ENCODE results near the gene TMEM191C.
"Not testable (repeated sequence)": the region's sequence is repeated elsewhere in the genome, so short reads cannot be mapped to it uniquely, and the experiment has no call there.

The TMEM191C gene

GRCh38 chr22:21467337-21468193 lies at the start of gene TMEM191C:
Gene TMEM191C, plus strand, starts transcription at chr22:21467387. Its CDS starts 73 bp downstream, at chr22:21467460.
- DNase-seq, result not testable (repeated sequence)

DNA sequence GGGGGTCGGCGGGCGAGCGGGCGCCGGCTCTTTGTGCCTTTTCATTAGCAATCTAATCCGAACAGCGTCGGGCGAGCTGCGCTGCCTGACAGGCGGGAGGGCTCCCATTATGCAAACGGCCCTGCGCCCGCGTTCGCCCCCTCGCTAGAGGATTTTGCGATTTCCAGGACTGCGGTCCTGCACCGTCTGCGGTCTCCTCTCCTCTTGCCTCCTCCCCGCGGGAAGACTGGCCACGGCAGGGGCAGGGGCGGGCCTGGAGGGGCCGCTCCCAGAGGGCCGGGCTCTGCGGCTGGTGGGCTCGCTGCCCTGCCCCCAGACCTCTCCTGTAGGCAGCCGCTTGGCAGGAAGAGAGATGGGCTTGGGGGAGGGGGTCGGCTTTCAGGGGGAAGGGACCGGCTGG lies 49.3 kb upstream of the TMEM191C start:
- not testable (repeated sequence) for DNase-seq

DNA sequence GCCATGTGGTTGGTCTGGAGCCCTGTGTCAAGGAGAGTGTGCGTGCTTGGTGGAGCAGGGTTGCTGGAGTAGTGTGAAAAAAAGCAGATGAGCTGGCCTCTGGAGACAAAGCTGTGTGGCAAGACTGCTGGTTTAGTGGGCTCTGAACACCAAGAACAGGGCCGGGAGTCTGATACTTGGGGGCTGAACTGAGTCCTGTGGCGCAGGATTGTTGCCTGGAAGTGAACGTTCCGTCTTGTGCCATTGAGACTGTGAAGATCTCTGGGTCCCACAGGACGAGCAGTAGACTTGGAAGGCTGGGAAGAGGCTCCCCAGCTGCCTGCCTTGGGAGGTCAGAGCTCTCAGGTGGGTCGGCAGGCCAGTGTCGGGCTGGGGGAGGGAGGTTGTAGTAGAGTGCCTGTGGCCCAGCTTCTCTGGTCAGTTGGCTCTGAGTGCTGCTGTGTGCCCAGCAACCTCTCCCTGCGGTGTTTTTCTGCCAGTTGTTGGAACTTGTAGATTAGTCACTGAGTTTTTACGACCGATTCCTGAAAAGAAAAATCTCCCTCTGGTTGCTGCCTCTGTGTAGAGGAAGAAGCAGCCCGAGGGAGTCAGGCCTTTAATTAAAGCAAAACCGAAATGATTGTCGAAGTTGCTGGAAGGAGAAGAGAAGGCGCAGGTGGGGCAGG lies 48.1 kb upstream of the TMEM191C start:
- not testable (repeated sequence) for DNase-seq

DNA sequence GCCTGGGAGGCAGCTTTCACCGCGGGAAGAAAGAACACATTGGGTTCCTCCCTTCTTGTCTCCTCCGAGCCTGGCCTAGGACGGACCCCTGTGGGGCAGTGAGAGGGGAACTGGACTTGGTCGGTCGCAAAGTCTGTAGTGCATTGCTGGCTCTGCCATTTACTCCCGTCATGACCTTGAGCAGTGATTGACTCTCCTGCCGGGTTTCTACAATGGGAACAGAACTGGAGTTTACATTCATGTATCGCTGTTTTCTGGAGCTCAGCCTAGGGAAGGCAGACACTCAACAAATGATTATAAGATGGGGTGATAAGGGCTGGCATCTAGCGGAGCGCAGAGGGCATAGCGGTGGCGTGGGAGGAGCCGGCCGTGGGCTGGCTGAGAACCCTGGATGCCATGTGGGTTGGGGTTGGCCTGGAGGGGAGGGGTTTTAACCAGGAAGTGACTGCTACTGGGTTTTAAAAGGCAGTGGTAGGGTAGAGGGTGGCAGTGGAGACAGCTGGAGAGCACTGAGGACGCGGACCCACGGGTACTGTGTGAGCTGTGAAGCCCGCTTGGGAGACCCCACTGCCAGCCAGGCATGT lies 46.9 kb upstream of the TMEM191C start:
- not testable (repeated sequence) for DNase-seq

- DNase-seq, result not testable (repeated sequence)
Measured at GRCh38 chr22:21424084-21424709, 43.0 kb upstream of the TMEM191C start.

DNA sequence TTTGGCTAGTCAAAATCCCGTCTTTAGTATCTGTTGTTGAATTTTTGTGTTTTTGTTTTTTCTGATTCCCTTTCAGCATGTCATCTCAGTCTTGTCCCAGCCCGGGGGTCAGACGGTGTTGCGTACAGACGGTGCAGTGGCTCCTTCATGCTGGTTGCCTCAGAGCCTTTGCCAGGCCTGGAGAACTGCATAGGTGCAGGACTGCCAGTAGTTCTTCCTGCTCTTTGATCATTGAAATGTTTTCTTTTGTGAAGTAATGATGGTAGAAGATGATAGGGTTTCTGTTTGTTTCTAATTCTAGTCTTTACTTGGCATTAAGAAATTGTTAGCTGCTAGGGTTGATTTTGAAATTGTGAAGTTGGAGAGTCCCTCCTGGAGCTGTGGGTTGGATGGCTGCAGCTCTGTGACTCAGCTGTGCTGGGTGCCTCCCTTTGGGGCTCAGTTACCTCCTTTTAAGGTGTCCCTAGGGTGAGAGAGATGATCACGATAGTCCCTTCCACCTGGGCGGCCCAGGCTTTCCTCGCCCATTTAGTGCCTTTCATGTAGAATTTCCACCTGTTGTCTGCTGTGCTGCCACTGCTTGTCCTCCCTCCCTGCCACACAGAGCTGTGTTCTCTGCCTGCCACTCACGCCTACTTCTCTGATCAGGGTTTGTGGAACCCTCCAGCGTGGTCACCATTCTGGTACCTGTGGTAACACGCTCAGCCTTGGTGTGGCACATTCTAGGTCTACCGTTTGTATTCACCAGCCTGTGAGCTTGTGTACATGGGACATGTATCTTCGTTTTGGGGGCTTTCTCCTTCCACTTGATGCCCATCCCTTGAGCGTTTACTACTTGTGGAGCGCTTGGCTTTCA lies 32.6 kb upstream of the TMEM191C start:
- DNase-seq, result not testable (repeated sequence)

- DNase-seq, result not testable (repeated sequence)
Measured at GRCh38 chr22:21435998-21436810, 31.0 kb upstream of the TMEM191C start.

GRCh38 chr22:21438013-21438412 lies 29.2 kb upstream of the TMEM191C start:
- DNase-seq, result not testable (repeated sequence)

DNA sequence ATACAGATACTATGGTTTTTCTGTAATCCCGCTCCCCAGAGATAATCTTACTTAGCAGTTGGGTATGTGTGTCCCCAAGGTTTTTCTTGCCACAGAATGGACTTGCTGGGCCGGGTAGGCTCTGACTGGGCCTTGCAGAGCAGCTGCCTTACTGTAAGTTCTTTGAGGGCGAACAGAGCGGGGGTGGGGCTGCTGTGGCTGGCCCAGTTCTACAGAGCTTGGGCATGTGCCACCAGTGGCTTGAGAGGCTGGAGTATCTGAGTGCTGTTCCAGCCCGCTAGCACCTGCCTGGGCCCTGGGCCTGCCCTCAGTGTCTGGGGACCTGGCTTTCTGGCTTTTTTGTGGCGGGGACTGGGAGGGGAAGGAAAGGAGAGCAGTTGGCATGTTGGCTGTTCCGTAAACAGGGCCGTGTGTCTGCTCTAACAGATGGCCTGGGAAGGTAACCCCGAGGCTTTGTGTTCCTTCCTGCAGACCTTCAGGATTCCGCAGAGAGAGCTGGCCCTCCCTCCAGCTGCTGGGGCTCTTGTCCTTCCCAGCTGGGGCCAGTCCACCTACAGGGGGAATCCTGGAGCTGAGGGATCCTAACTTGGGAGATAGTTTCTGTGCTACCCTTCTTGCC lies 27.1 kb upstream of the TMEM191C start:
- DNase-seq, result not testable (repeated sequence)

GRCh38 chr22:21440676-21441075 lies 26.5 kb upstream of the TMEM191C start:
- DNase-seq, result not testable (repeated sequence)

DNA sequence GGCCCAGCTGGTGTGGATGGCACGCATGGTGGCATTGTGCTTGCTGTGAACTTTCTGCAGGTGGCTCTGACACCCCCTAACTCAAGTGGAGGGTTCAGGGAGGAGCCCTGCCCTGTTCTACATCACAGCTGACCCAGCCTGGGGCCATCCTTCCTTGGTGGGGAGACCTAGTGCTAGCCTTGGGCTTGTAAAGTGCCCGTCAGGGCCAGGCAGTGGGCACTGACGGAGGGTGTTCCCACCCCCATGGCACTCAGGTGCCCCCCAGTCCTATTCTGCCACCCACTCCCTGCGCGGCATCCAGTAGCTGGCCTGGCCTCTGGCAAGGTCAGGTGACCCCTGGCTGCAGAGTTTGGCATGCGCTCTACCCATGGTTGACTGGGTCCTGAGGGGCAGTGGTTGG lies 26.0 kb upstream of the TMEM191C start:
- DNase-seq, result not testable (repeated sequence)

- DNase-seq, result not testable (repeated sequence)
Measured at GRCh38 chr22:21442123-21442522, 25.1 kb upstream of the TMEM191C start.

- DNase-seq, result not testable (repeated sequence)
Measured at GRCh38 chr22:21442646-21443045, 24.5 kb upstream of the TMEM191C start.

GRCh38 chr22:21443057-21443734 lies 24.0 kb upstream of the TMEM191C start:
- DNase-seq, result no peak

GRCh38 chr22:21443735-21444421 lies 23.3 kb upstream of the TMEM191C start:
- DNase-seq, result no peak

DNA sequence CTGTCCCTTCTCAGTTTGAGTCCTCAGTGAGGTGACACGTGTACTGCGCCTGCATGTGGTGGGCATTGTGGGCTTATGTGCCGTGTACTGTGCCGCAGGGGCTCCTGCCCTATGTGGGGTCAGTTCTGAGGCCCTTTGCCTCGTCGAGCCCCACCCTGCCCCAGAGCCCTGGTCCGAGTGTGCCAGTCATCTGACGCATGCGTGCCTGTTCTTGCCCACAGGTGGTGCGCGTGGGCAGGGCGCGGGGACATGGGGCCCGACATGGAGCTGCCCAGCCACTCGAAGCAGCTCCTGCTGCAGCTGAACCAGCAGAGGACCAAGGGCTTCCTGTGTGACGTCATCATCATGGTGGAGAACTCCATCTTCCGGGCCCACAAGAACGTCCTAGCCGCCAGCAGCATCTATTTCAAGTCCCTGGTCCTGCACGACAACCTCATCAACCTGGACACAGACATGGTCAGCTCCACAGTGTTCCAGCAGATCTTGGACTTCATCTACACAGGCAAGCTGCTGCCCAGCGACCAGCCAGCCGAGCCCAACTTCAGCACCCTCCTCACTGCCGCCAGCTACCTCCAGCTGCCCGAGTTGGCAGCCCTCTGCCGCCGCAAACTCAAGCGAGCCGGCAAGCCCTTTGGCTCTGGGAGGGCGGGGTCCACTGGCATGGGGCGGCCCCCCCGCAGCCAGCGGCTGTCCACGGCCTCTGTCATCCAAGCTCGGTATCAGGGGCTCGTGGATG lies 22.3 kb upstream of the TMEM191C start:
- DNase-seq, result no peak

DNA sequence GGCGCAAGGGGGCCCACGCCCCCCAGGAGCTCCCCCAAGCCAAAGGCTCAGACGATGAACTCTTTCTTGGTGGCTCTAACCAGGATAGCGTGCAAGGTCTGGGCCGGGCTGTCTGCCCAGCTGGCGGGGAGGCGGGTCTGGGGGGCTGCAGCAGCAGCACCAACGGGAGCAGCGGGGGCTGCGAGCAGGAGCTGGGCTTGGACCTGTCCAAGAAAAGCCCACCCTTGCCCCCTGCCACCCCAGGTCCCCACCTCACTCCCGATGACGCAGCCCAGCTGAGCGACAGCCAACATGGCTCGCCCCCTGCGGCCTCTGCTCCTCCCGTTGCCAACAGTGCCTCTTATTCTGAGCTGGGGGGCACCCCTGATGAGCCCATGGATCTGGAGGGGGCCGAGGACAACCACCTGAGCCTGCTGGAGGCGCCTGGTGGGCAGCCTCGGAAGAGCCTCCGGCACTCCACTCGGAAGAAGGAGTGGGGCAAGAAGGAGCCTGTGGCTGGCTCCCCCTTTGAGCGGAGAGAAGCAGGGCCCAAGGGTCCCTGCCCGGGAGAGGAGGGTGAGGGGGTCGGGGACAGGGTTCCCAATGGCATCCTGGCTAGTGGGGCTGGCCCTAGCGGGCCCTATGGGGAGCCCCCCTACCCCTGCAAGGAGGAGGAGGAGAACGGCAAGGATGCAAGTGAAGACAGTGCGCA lies 21.6 kb upstream of the TMEM191C start:
- no peak for DNase-seq

Measured in stimulated activated naive CD4-positive, alpha-beta T cell treated with Interleukin-2 at 50 U/mL for 16 hours (primary cell).